ENCODE data around the gene OSBPL7. TPM values are rescaled to one million over a fixed set of nuclear protein-coding genes. Genes with fewer than 3 reads are reported as not detected.

OSBPL7 gene
- total RNA-seq, 4 donors from 2014 or later = 8.6 to 19.5 (median 11.2) TPM

GRCh38 chr17:47866941-47867340 lies 45.3 kb upstream of the OSBPL7 start:
- DNase-seq (ENCODE audit: low spot score in 2 of 2) = no peak
- 54 to 62% methylated on average over 20 of the region's 20 CpGs for WGBS, 2 donors
- Histone ChIP-seq H3K36me3 (no peaks in the 10 kb centered on the region), H3K27me3 (peaks cover 0 to 55% of the 10 kb centered on the region in 2 donors), H3K4me1 (peaks cover 0 to under 1% (median 0%) of the 10 kb centered on the region in 4 donors), H3K27ac (no peak overlapping the region), H3K9me3 (no peaks in the 10 kb centered on the region), H3K4me3 (no peak overlapping the region)
- TF ChIP-seq CTCF (IDR thresholded peaks at IDR 0.05) (no peak), EP300 (IDR thresholded peaks at IDR 0.05) (no peak), POLR2A (IDR thresholded peaks at IDR 0.05) (no peak)

GRCh38 chr17:47864791-47865216 lies 43.2 kb upstream of the OSBPL7 start:
- no peak for TF ChIP-seq EP300 (IDR thresholded peaks at IDR 0.05)
- TF ChIP-seq POLR2A (IDR thresholded peaks at IDR 0.05) = no peak
- TF ChIP-seq CTCF (IDR thresholded peaks at IDR 0.05) = no peak
- WGBS, 2 donors = 24 to 30% methylated on average over 7 of the region's 7 CpGs
- Histone ChIP-seq H3K9me3 (no peaks in the 10 kb centered on the region), H3K36me3 (no peaks in the 10 kb centered on the region), H3K4me1 (no peaks in the 10 kb centered on the region), H3K4me3 (no peak overlapping the region), H3K27ac (no peak overlapping the region), H3K27me3 (peaks cover 0 to 46% of the 10 kb centered on the region in 2 donors)
- no peak for DNase-seq (ENCODE audit: low spot score in 2 of 2)

GRCh38 chr17:47862621-47863440 lies 41.2 kb upstream of the OSBPL7 start:
- Histone ChIP-seq H3K9me3 (no peaks in the 10 kb centered on the region), H3K27ac (no peak overlapping the region), H3K4me1 (no peaks in the 10 kb centered on the region), H3K36me3 (no peaks in the 10 kb centered on the region), H3K27me3 (peaks cover 0 to 56% of the 10 kb centered on the region in 2 donors), H3K4me3 (no peak overlapping the region)
- no peak for DNase-seq (ENCODE audit: low spot score in 2 of 2)
- 72 to 79% methylated on average over 7 of the region's 7 CpGs for WGBS, 2 donors
- TF ChIP-seq POLR2A (IDR thresholded peaks at IDR 0.05) (no peak), CTCF (IDR thresholded peaks at IDR 0.05) (no peak), EP300 (IDR thresholded peaks at IDR 0.05) (no peak)

- Histone ChIP-seq H3K36me3 (no peaks in the 10 kb centered on the region), H3K9me3 (no peaks in the 10 kb centered on the region), H3K27ac (no peak overlapping the region), H3K4me1 (no peaks in the 10 kb centered on the region), H3K27me3 (peaks cover 0 to 59% of the 10 kb centered on the region in 2 donors), H3K4me3 (no peak overlapping the region)
- no peak for TF ChIP-seq CTCF (IDR thresholded peaks at IDR 0.05)
- no peak for TF ChIP-seq EP300 (IDR thresholded peaks at IDR 0.05)
- no peak for TF ChIP-seq POLR2A (IDR thresholded peaks at IDR 0.05)
- no peak for DNase-seq (ENCODE audit: low spot score in 2 of 2)
- 60 to 70% methylated on average over 5 of the region's 5 CpGs for WGBS, 2 donors
Observed at GRCh38 chr17:47860386-47860785, 38.8 kb upstream of the OSBPL7 start.
